ENCODE data around the gene ITGA1.

The ITGA1 gene

DNA sequence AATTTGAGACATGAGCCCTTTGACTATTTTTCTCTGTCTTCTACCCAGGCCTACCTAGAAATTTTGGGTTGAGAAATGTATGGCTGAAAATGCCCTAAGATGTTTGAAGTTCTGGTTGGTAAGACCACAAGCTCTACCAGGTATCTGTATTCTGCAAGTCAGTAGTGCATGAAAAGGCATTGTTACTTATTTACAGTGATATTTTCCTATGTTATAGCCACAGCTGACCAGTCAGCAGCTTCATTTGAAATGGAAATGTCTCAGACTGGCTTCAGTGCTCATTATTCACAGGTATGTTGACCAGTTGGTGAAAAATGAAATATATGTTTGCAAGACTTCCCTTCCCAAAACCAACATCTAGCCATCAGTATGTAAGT is 109.5 kb downstream of the ITGA1 start:
- TF ChIP-seq, protein P1, sequence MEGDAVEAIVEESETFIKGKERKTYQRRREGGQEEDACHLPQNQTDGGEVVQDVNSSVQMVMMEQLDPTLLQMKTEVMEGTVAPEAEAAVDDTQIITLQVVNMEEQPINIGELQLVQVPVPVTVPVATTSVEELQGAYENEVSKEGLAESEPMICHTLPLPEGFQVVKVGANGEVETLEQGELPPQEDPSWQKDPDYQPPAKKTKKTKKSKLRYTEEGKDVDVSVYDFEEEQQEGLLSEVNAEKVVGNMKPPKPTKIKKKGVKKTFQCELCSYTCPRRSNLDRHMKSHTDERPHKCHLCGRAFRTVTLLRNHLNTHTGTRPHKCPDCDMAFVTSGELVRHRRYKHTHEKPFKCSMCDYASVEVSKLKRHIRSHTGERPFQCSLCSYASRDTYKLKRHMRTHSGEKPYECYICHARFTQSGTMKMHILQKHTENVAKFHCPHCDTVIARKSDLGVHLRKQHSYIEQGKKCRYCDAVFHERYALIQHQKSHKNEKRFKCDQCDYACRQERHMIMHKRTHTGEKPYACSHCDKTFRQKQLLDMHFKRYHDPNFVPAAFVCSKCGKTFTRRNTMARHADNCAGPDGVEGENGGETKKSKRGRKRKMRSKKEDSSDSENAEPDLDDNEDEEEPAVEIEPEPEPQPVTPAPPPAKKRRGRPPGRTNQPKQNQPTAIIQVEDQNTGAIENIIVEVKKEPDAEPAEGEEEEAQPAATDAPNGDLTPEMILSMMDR (IDR thresholded peaks at IDR 0.05; ENCODE audit: extremely low read depth, insufficient read depth, missing control alignments) = no peak
- in situ Hi-C loops (cut with MboI; ENCODE audit: low pct_unique_long_range_greater_than_20kb, low sequenced_read_pairs, unreplicated experiment) = no loop called here
- DNase-seq (ENCODE audit: low spot score) = no peak

DNA sequence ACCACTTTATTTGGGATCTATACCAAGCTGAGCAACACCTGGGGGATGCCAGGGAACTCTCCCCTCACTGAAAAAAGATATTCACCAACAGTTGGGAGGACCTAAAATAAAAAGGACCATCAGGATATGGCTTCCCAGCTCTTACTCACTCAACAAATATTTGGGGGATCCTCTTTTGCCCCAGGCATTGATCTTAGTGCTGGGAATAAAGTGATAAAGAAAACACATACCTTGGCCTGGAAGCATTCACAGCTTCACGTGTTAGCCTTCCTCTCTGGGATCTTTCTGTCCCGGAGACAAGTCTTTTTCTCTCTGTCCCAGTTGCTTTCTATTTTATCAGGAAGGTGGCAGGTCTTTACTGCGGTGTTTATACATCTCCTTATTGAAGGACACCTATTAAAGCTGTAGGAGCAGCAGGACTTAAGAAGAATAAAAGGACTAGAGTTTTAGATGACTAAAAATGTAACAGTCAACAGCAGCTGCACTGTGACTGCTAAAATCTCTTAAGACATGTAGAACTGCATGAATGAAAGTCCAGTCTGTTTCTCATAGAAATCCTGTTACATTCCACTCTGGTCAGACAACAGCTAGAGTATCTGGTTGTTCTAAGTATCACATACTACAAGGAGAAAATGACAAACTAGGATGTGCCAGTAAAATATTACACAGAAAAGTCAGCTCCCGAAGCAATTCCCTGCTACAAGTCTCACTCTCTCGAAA is 111.4 kb downstream of the ITGA1 start:
- in situ Hi-C loops (cut with MboI; ENCODE audit: low pct_unique_long_range_greater_than_20kb, low sequenced_read_pairs, unreplicated experiment) = no loop called here
- TF ChIP-seq, protein P1 (IDR thresholded peaks at IDR 0.05; ENCODE audit: extremely low read depth, insufficient read depth, missing control alignments) = no peak
- no peak for DNase-seq (ENCODE audit: low spot score)

DNA sequence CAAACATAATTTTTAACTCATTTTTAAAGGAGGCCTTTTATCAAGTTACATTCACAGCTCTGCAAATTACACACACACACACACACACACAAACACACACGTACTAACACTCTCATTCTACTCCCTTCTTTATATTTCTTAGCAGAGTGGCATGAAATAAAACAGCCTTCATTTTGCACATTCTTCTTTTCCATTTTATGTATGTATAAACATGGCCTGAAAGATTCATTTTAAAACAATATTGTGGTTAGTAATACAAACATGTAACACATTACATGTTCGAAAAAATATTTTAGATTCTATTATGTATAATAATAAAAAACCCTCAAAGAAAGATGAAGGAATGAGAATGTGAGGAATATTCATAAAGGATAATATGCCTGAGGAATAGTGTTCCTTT is 115.4 kb downstream of the ITGA1 start:
- no peak for DNase-seq (ENCODE audit: low spot score)
- TF ChIP-seq, protein P1 (IDR thresholded peaks at IDR 0.05; ENCODE audit: extremely low read depth, insufficient read depth, missing control alignments) = no peak
- in situ Hi-C loops (cut with MboI; ENCODE audit: low pct_unique_long_range_greater_than_20kb, low sequenced_read_pairs, unreplicated experiment) = no loop called here

DNA sequence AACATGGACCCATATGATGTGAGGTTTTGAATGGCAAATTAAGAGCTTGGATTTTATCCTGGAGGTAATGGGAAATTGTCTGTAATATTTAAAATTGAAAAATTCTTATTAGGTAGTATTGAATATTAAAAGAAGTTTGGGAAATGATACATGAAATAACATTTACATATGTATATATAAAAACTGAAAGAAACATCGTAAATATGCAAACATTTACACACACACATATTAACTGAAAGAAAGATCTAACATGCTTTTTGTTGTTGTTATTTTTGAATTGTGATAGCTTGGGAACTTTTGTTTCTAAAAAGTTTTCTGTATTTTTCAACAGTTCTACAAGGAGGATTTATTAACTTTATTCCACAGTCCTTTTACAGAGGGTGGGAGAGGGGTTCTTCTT is 118.6 kb downstream of the ITGA1 start:
- no peak for DNase-seq (ENCODE audit: low spot score)
- TF ChIP-seq, protein P1 (IDR thresholded peaks at IDR 0.05; ENCODE audit: extremely low read depth, insufficient read depth, missing control alignments) = no peak
- in situ Hi-C loops (cut with MboI; ENCODE audit: low pct_unique_long_range_greater_than_20kb, low sequenced_read_pairs, unreplicated experiment) = no loop called here

DNA sequence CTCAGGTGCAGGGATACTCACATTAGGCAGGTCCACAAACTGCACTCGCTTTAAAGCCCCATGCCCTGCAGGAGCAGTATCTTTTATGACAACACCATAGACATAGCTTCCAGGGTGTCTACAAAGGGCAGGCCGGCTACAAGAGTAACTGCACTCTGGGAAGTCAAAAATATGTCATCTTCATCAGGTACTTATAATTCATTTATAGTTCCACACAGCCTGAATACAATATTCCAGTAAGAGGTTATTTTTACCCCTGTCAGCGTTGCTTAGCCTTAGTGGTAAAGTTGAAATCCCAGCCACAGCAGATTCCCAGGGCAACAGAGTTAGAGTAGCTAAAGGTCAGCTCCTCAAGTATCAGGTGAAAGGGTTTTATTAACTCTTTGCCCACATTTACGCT is 119.1 kb downstream of the ITGA1 start:
- in situ Hi-C loops (cut with MboI; ENCODE audit: low pct_unique_long_range_greater_than_20kb, low sequenced_read_pairs, unreplicated experiment) = no loop called here
- TF ChIP-seq, protein P1 (IDR thresholded peaks at IDR 0.05; ENCODE audit: extremely low read depth, insufficient read depth, missing control alignments) = no peak
- DNase-seq (ENCODE audit: low spot score) = no peak

DNA sequence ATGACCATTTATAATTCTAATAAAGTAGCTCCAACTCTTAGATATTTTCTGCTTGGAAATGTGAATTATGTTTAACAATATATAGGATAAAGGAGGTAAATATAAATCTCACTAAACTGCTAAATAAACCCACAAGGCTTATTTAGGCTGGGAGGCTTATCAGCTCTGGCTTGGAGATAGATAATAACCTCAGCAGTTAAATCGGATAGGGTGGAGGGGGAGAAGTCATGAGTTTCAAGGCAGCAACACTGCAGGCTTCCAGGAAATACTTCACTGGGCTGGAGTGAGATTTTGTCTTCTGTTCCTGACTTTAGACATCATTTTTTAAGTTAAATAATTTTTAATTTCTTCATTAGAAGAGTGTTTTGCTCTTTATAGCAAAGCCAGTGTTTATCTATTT is 121.5 kb downstream of the ITGA1 start:
- in situ Hi-C loops (cut with MboI; ENCODE audit: low pct_unique_long_range_greater_than_20kb, low sequenced_read_pairs, unreplicated experiment) = no loop called here
- TF ChIP-seq, protein P1 (IDR thresholded peaks at IDR 0.05; ENCODE audit: extremely low read depth, insufficient read depth, missing control alignments) = no peak
- DNase-seq (ENCODE audit: low spot score) = no peak
